Body of pancreas (tissue), 4 donors: ENCODE measurements around the gene ZNF441. TPM values are rescaled to one million over a fixed set of nuclear protein-coding genes. Genes with fewer than 3 reads are reported as not detected.

ENCODE experiments used
- ATAC-seq: fragments of 150-250 bp; one replicate; pipeline ENCODE4 v1.9.1; 2016
- DNase-seq, 4 donors: peaks; one replicate each; pipeline ENCODE4 v3.0.0-alpha.2; 2019
- H3K27ac ChIP-seq, 4 donors: fragments of 200-600 bp; sonication (generic); 1 replicate in 3 of 4; 2 replicates in 1 of 4; pipeline versions ENCODE4 v1.5.1 to v1.6.1; 2016 to 2019; ENCODE audit warnings: mild to moderate bottlenecking in 1 of 4, mixed read lengths in 1 of 4, moderate library complexity in 1 of 4
- H3K27me3 ChIP-seq, 2 donors: fragments of 200-600 bp; sonication (generic); one replicate each; pipeline ENCODE4 v1.6.0; 2016; ENCODE audit warnings: mild to moderate bottlenecking in 1 of 2
- H3K36me3 ChIP-seq, 2 donors: fragments of 200-600 bp; sonication (generic); replicated peaks in 1 of 2; 2 replicates each; pipeline ENCODE4 v1.5.1; 2016; ENCODE audit warnings: low read depth in 2 of 2; ENCODE audit not compliant: insufficient read depth in 1 of 2
- H3K4me1 ChIP-seq: fragments of 200-600 bp; sonication (generic); one replicate; pipeline ENCODE4 v1.6.0; 2016
- H3K4me3 ChIP-seq, 2 donors: fragments of 200-600 bp; sonication (generic); 1 replicate in 1 of 2; 2 replicates in 1 of 2; pipeline ENCODE4 v1.5.1; 2016 to 2019
- H3K9me3 ChIP-seq, 3 donors: fragments of 200-600 bp; sonication (generic); 1 replicate in 2 of 3; 2 replicates in 1 of 3; pipeline ENCODE4 v1.5.1; 2016
- CTCF ChIP-seq, 7 experiments: fragments of 450-650 bp in 4 of 7; fragments of 200-600 bp in 3 of 7; sonication (generic) in 3 of 7; IDR thresholded peaks; one replicate each; pipeline ENCODE4 v1.5.1; 2016 to 2019; ENCODE audit warnings: antibody characterized with exemption in 7 of 7
- POLR2A ChIP-seq, 3 donors: fragments of 450-650 bp; IDR thresholded peaks; one replicate each; pipeline ENCODE4 v1.6.1; 2016; ENCODE audit warnings: antibody characterized with exemption in 3 of 3, mild to moderate bottlenecking in 2 of 3
- WGBS, 2 donors: methylation state at CpG; one replicate each; pipeline ENCODE4 v1.1.5; 2017; 5-methylcytosine and 5-hydroxymethylcytosine counted together
- intact Hi-C: fragments of 100-400 bp; cut with DNase I; formaldehyde crosslinking; loops from one replicate; pipeline ENCODE4 v1.15.1; 2023
- total RNA-seq, 2 donors: library from RNA; depleted of rRNA; stranded (reverse); fragments of >200 nt; gene quantifications; one replicate each; pipeline ENCODE4 v1.1.0, GENCODE V29; 2016

The ZNF441 gene
- total RNA-seq, 2 donors from 2014 or later = 7.3 to 13.8 TPM

- Histone ChIP-seq H3K4me3 (no peak overlapping the region), H3K9me3 (peaks cover 0 to 4% (median 0%) of the 10 kb centered on the region in 3 donors), H3K27me3 (no peaks in the 10 kb centered on the region), H3K36me3 (no peaks in the 10 kb centered on the region), H3K4me1 (no peaks in the 10 kb centered on the region), H3K27ac (no peak overlapping the region)
- ATAC-seq (no peak), DNase-seq (no peak)
- TF ChIP-seq POLR2A (IDR thresholded peaks at IDR 0.05) (no peak), CTCF (IDR thresholded peaks at IDR 0.05) (no peak)
- intact Hi-C loops = no loop called here
These were observed 20.9 kb upstream of the ZNF441 start for GRCh38 chr19:11745869-11746268.

GRCh38 chr19:11747277-11747676 lies 19.5 kb upstream of the ZNF441 start:
- H3K36me3 ChIP-seq = no peaks in the 10 kb centered on the region
- H3K27me3 ChIP-seq = no peaks in the 10 kb centered on the region
- TF ChIP-seq POLR2A (IDR thresholded peaks at IDR 0.05) (no peak), CTCF (IDR thresholded peaks at IDR 0.05) (no peak)
- H3K27ac ChIP-seq = no peak overlapping the region
- no peaks in the 10 kb centered on the region for H3K4me1 ChIP-seq
- H3K9me3 ChIP-seq = peaks cover 0 to 7% (median 0%) of the 10 kb centered on the region in 3 donors
- ATAC-seq (no peak), DNase-seq (no peak)
- WGBS, 2 donors = 35 to 60% methylated on average over 1 of the region's 1 CpG
- intact Hi-C loops = no loop called here
- H3K4me3 ChIP-seq = no peak overlapping the region

GRCh38 chr19:11749751-11750150 lies 17.0 kb upstream of the ZNF441 start:
- H3K4me3 ChIP-seq = no peak overlapping the region
- H3K27me3 ChIP-seq = no peaks in the 10 kb centered on the region
- H3K36me3 ChIP-seq = no peaks in the 10 kb centered on the region
- ATAC-seq (no peak), DNase-seq (no peak)
- TF ChIP-seq POLR2A (IDR thresholded peaks at IDR 0.05) (no peak), CTCF (IDR thresholded peaks at IDR 0.05) (no peak)
- H3K9me3 ChIP-seq = peaks cover 0 to 8% (median 0%) of the 10 kb centered on the region in 3 donors
- no peaks in the 10 kb centered on the region for H3K4me1 ChIP-seq
- intact Hi-C loops = no loop called here
- WGBS, 2 donors = 40 to 48% methylated on average over 2 of the region's 2 CpGs
- no peak overlapping the region for H3K27ac ChIP-seq

- intact Hi-C loops = no loop called here
- WGBS, 2 donors = 39 to 63% methylated on average over 2 of the region's 2 CpGs
- H3K4me3 ChIP-seq = no peak overlapping the region
- no peak overlapping the region for H3K27ac ChIP-seq
- ATAC-seq = no peak
- TF ChIP-seq CTCF (IDR thresholded peaks at IDR 0.05) (no peak), POLR2A (IDR thresholded peaks at IDR 0.05) (no peak)
- H3K9me3 ChIP-seq = peaks cover 0 to 4% (median 0%) of the 10 kb centered on the region in 3 donors
- no peaks in the 10 kb centered on the region for H3K36me3 ChIP-seq
- no peak for DNase-seq
- no peaks in the 10 kb centered on the region for H3K27me3 ChIP-seq
- H3K4me1 ChIP-seq = no peaks in the 10 kb centered on the region
These were observed 14.5 kb upstream of the ZNF441 start for GRCh38 chr19:11752244-11752736.

- no peaks in the 10 kb centered on the region for H3K27me3 ChIP-seq
- no peak for ATAC-seq
- H3K4me3 ChIP-seq = no peak overlapping the region
- no peak for DNase-seq
- H3K27ac ChIP-seq = no peak overlapping the region
- H3K36me3 ChIP-seq = no peaks in the 10 kb centered on the region
- H3K9me3 ChIP-seq = peaks cover 0 to 4% (median 0%) of the 10 kb centered on the region in 3 donors
- WGBS, 2 donors = 73 to 77% methylated on average over 4 of the region's 4 CpGs
- TF ChIP-seq CTCF (IDR thresholded peaks at IDR 0.05) (no peak), POLR2A (IDR thresholded peaks at IDR 0.05) (no peak)
- H3K4me1 ChIP-seq = no peaks in the 10 kb centered on the region
- intact Hi-C loops = no loop called here
These were observed 12.1 kb upstream of the ZNF441 start for GRCh38 chr19:11754663-11755062.
